DND-41 (cell line): ENCODE data around the gene RAB9A.

ENCODE experiments used
- ATAC-seq: fragments of 200-7000 bp; cut with Tn5 transposase; 3 replicates; pipeline ENCODE4 v1.9.1; 2021; ENCODE audit warnings: low read depth; ENCODE audit not compliant: insufficient read depth
- DNase-seq: peaks from one replicate; pipeline ENCODE4 v3.0.0-alpha.2; 2020
- H2AFZ ChIP-seq: 2 replicates; pipeline ENCODE4 v1.6.0; 2012; ENCODE audit warnings: low read depth, low read length
- H3K27ac ChIP-seq: 2 replicates; pipeline ENCODE4 v1.5.1; 2012; ENCODE audit warnings: low read length, inconsistent platforms
- H3K27me3 ChIP-seq: fragments of 200-600 bp; sonication (generic); 2 replicates; pipeline ENCODE4 v1.6.0; 2012; ENCODE audit warnings: low read length, mild to moderate bottlenecking, inconsistent platforms; ENCODE audit not compliant: insufficient read depth, poor library complexity
- H3K36me3 ChIP-seq: 2 replicates; pipeline ENCODE4 v1.5.1; 2012; ENCODE audit warnings: low read length, inconsistent platforms; ENCODE audit not compliant: insufficient read depth
- H3K4me1 ChIP-seq: 2 replicates; pipeline ENCODE4 v1.5.1; 2012; ENCODE audit warnings: mild to moderate bottlenecking, low read length; ENCODE audit not compliant: insufficient read depth
- H3K4me2 ChIP-seq: 2 replicates; pipeline ENCODE4 v1.6.0; 2012; ENCODE audit warnings: mild to moderate bottlenecking, moderate library complexity, low read length, inconsistent platforms; ENCODE audit not compliant: insufficient read depth
- H3K4me3 ChIP-seq, 2 experiments: fragments of 200-600 bp in 1 of 2; shearing (Covaris generic) in 1 of 2; 2 replicates each; pipeline ENCODE4 v1.5.1; 2012 to 2016; ENCODE audit warnings: inconsistent platforms in 2 of 2, low read length in 2 of 2, mild to moderate bottlenecking in 2 of 2, low read depth in 1 of 2, moderate library complexity in 1 of 2
- H3K79me2 ChIP-seq: 2 replicates; pipeline ENCODE4 v1.6.0; 2012; ENCODE audit warnings: low read length, inconsistent platforms; ENCODE audit not compliant: insufficient read depth
- H3K9ac ChIP-seq: 2 replicates; pipeline ENCODE4 v1.6.0; 2012; ENCODE audit warnings: low read depth, mild to moderate bottlenecking, inconsistent platforms, low read length, moderate library complexity
- H3K9me3 ChIP-seq: 2 replicates; pipeline ENCODE4 v1.5.1; 2012; ENCODE audit warnings: low read length, moderate library complexity, mild to moderate bottlenecking, inconsistent platforms; ENCODE audit not compliant: insufficient read depth, severe bottlenecking
- H4K20me1 ChIP-seq: 2 replicates; pipeline ENCODE4 v1.6.0; 2012; ENCODE audit warnings: low read length; ENCODE audit not compliant: insufficient read depth
- CTCF ChIP-seq: IDR thresholded peaks from 2 replicates; pipeline ENCODE4 v1.5.1; 2012; ENCODE audit warnings: borderline replicate concordance, low read length, moderate library complexity, mild to moderate bottlenecking; ENCODE audit not compliant: poor library complexity, severe bottlenecking; ENCODE audit errors: extremely low read depth
- EZH2 ChIP-seq: IDR thresholded peaks from 3 replicates; pipeline ENCODE4 v1.6.1; 2012; ENCODE audit warnings: borderline replicate concordance, low read depth, mild to moderate bottlenecking, moderate library complexity, low read length, inconsistent platforms; ENCODE audit not compliant: severe bottlenecking

The RAB9A gene

GRCh38 chrX:13691841-13692371 is 3.0 kb downstream of the RAB9A start:
- no peak overlapping the region for H3K4me2 ChIP-seq
- H3K9me3 ChIP-seq: no peaks in the 10 kb centered on the region
- no peak overlapping the region for H2AFZ ChIP-seq
- H3K9ac ChIP-seq: no peak overlapping the region
- no peaks in the 10 kb centered on the region for H3K36me3 ChIP-seq
- H3K27ac ChIP-seq: no peak overlapping the region
- no peak for TF ChIP-seq EZH2
- TF ChIP-seq CTCF: no peak
- no peaks in the 10 kb centered on the region for H3K27me3 ChIP-seq
- no peak for DNase-seq
- peaks cover 13% of the 10 kb centered on the region; the same call in 1 of the 2 replicates for H4K20me1 ChIP-seq
- peaks cover 73% of the 10 kb centered on the region for H3K79me2 ChIP-seq
- H3K4me3 ChIP-seq: no peak overlapping the region
- peaks cover 27% of the 10 kb centered on the region for H3K4me1 ChIP-seq
- no peak for ATAC-seq

GRCh38 chrX:13692771-13693231 is 3.9 kb downstream of the RAB9A start:
- no peak overlapping the region for H3K27ac ChIP-seq
- ATAC-seq: no peak
- H3K4me1 ChIP-seq: peaks cover 27% of the 10 kb centered on the region
- H3K27me3 ChIP-seq: no peaks in the 10 kb centered on the region
- no peak overlapping the region for H2AFZ ChIP-seq
- no peak overlapping the region for H3K9ac ChIP-seq
- H4K20me1 ChIP-seq: peaks cover 13% of the 10 kb centered on the region; the same call in 1 of the 2 replicates
- no peaks in the 10 kb centered on the region for H3K9me3 ChIP-seq
- no peak overlapping the region for H3K4me3 ChIP-seq
- peaks cover 82% of the 10 kb centered on the region for H3K79me2 ChIP-seq
- no peak for TF ChIP-seq EZH2
- no peak for TF ChIP-seq CTCF
- DNase-seq: no peak
- no peaks in the 10 kb centered on the region for H3K36me3 ChIP-seq
- H3K4me2 ChIP-seq: no peak overlapping the region

GRCh38 chrX:13693341-13693961 is 4.5 kb downstream of the RAB9A start:
- peaks cover 88% of the 10 kb centered on the region for H3K79me2 ChIP-seq
- no peak overlapping the region for H3K4me2 ChIP-seq
- no peaks in the 10 kb centered on the region for H3K36me3 ChIP-seq
- no peaks in the 10 kb centered on the region for H3K9me3 ChIP-seq
- peaks cover 22% of the 10 kb centered on the region for H3K4me1 ChIP-seq
- no peak overlapping the region for H3K27ac ChIP-seq
- no peak overlapping the region for H2AFZ ChIP-seq
- ATAC-seq (no peak), DNase-seq (no peak)
- H3K9ac ChIP-seq: no peak overlapping the region
- H3K27me3 ChIP-seq: no peaks in the 10 kb centered on the region
- no peak overlapping the region for H3K4me3 ChIP-seq
- no peak for TF ChIP-seq CTCF
- no peak for TF ChIP-seq EZH2
- peaks cover 13% of the 10 kb centered on the region; the same call in 1 of the 2 replicates for H4K20me1 ChIP-seq
